Hepatocyte (in vitro differentiated cells): Measurements from ENCODE around the gene CFAP161.

ENCODE experiments used
- EZH2 ChIP-seq: fragments of 200-600 bp; sonication (generic); IDR thresholded peaks from 2 replicates; pipeline ENCODE4 v1.6.1; 2016; ENCODE audit warnings: antibody characterized with exemption, mild to moderate bottlenecking, borderline replicate concordance
- TF ChIP-seq, protein P1 (sequence below): fragments of 200-600 bp; sonication (generic); IDR thresholded peaks from 2 replicates; pipeline ENCODE4 v1.5.1; 2016; ENCODE audit warnings: antibody characterized with exemption, mild to moderate bottlenecking; ENCODE audit not compliant: poor library complexity

DNA sequence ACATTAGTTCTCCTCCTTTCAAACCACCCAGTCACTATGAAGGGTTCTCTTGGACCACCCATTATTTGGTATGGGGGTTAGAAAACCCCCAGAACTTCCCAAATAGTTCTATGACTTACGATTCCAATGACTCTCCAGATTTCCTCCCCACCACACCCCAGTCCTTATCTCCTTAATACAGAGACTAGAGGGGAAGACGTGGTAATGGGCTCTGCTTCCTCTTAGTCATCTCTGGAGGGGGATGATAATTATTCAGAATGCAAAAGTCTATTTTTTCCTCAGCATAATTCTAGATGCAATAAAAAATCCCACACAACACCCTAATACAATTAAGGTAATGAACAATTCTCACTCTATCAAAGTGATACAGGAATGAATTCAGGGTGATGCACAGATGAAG, 48.9 kb upstream of the CFAP161 start:
- TF ChIP-seq, protein P1, sequence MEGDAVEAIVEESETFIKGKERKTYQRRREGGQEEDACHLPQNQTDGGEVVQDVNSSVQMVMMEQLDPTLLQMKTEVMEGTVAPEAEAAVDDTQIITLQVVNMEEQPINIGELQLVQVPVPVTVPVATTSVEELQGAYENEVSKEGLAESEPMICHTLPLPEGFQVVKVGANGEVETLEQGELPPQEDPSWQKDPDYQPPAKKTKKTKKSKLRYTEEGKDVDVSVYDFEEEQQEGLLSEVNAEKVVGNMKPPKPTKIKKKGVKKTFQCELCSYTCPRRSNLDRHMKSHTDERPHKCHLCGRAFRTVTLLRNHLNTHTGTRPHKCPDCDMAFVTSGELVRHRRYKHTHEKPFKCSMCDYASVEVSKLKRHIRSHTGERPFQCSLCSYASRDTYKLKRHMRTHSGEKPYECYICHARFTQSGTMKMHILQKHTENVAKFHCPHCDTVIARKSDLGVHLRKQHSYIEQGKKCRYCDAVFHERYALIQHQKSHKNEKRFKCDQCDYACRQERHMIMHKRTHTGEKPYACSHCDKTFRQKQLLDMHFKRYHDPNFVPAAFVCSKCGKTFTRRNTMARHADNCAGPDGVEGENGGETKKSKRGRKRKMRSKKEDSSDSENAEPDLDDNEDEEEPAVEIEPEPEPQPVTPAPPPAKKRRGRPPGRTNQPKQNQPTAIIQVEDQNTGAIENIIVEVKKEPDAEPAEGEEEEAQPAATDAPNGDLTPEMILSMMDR = no peak
- no peak for TF ChIP-seq EZH2
